ENCODE measurements around the gene AKAP8L. TPM values are rescaled to one million over a fixed set of nuclear protein-coding genes. Genes with fewer than 3 reads are reported as not detected.

The AKAP8L gene
- total RNA-seq, 1 experiment from 2014 or later = 231 TPM

DNA sequence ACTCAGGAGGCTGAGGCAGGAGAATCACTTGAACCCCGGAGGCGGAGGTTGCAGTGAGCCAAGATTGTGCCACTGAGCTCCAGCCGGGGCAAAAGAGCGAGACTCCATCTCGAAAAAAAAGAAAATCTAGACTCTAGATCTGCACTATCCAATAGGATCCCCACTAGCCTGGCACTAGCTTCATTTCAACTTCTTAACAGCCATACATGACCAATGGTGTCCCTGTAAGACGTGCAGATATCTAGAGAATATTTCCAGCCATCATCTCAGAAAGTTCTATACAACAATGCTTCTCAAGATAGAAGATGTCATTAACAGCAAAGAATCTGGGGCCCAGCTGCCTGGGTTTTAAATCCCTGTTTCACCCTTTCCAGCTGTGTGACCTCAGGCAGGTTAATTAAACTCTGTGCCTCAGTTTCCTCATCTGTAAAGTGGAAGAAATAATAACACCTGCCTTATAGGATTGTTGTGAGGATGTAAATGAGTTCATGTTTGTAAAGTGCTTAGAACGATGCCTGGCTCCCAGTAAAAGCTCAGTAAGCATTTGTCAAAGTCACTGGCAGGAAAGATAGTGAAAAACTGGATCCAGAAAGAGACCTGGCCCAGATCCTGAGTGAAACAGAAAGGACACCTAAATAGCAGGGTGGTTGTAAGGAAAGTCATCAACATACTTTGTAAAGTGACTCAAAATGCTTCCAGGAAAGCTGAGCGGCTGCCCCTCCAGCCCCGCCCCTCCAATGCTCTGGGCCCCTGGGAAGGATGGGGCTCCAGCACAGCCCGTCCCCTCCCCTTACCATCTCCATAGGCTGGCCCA, 17.4 kb upstream of the AKAP8L start:
- CTCF ChIA-PET = interaction anchor here (0.9 to 3.7 kb wide), 3 partner anchors 17 to 335 kb away, joined by 3 to 15 read pairs (median 12); partner anchors contain the start of gene AKAP8L
- POLR2A ChIA-PET = no interaction called here
- DNase-seq (ENCODE audit: low spot score) = no peak
- peaks cover 14% of the 10 kb centered on the region for H3K4me1 Mint-ChIP-seq
- TF ChIP-seq ZNF396 (CRISPR knock-in tag; IDR thresholded peaks at IDR 0.05; ENCODE audit: borderline replicate concordance) (no peak), RORB (CRISPR knock-in tag; IDR thresholded peaks at IDR 0.05) (no peak), IRF2 (CRISPR knock-in tag; IDR thresholded peaks at IDR 0.05; ENCODE audit: borderline replicate concordance, low read depth) (no peak), NR2C2 (CRISPR knock-in tag; IDR thresholded peaks at IDR 0.05) (no peak), ZNF317 (CRISPR knock-in tag; IDR thresholded peaks at IDR 0.05; ENCODE audit: borderline replicate concordance, low read depth) (no peak), NFATC4 (CRISPR knock-in tag; IDR thresholded peaks at IDR 0.05) (no peak), ZNF121 (CRISPR knock-in tag; IDR thresholded peaks at IDR 0.05) (no peak)
- TF ChIP-seq, protein P1, sequence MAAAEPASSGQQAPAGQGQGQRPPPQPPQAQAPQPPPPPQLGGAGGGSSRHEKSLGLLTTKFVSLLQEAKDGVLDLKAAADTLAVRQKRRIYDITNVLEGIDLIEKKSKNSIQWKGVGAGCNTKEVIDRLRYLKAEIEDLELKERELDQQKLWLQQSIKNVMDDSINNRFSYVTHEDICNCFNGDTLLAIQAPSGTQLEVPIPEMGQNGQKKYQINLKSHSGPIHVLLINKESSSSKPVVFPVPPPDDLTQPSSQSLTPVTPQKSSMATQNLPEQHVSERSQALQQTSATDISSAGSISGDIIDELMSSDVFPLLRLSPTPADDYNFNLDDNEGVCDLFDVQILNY (CRISPR knock-in tag; IDR thresholded peaks at IDR 0.05) = no peak
- TF ChIP-seq, protein P2, sequence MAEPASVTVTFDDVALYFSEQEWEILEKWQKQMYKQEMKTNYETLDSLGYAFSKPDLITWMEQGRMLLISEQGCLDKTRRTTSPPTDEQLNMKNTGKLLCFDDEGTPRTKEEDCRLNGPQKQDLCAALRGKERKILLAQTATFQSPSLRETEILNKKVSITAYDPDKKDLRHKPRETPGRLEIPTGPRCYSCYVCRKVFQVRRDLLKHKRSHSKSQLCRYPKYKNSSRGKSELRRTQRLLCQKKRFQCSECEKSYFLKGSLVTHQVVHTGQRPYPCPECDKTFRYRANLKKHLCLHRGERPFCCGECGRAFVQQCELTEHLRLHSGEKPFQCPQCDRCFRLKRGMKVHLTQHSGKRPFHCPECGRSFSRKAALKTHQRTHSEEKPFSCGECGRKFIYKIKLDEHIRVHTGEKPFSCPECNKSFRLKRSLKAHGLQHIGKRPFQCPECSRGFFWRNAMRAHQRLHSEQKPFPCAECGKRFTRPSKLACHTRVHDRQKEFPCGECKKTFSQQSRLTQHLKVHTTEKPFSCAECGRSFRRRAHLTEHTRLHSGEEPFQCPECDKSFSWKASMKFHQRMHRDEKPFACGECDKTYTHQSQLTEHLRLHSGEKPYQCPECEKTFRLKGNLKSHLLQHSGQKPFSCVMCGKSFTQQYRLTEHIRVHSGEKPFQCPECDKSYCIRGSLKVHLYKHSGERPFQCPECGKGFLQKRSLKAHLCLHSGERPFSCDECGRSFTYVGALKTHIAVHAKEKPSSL (CRISPR knock-in tag; conservative IDR thresholded peaks at IDR 0.05) = no peak
- TF ChIP-seq, protein P3, sequence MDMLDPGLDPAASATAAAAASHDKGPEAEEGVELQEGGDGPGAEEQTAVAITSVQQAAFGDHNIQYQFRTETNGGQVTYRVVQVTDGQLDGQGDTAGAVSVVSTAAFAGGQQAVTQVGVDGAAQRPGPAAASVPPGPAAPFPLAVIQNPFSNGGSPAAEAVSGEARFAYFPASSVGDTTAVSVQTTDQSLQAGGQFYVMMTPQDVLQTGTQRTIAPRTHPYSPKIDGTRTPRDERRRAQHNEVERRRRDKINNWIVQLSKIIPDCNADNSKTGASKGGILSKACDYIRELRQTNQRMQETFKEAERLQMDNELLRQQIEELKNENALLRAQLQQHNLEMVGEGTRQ (CRISPR knock-in tag; IDR thresholded peaks at IDR 0.05) = no peak
- TF ChIP-seq, protein P4, sequence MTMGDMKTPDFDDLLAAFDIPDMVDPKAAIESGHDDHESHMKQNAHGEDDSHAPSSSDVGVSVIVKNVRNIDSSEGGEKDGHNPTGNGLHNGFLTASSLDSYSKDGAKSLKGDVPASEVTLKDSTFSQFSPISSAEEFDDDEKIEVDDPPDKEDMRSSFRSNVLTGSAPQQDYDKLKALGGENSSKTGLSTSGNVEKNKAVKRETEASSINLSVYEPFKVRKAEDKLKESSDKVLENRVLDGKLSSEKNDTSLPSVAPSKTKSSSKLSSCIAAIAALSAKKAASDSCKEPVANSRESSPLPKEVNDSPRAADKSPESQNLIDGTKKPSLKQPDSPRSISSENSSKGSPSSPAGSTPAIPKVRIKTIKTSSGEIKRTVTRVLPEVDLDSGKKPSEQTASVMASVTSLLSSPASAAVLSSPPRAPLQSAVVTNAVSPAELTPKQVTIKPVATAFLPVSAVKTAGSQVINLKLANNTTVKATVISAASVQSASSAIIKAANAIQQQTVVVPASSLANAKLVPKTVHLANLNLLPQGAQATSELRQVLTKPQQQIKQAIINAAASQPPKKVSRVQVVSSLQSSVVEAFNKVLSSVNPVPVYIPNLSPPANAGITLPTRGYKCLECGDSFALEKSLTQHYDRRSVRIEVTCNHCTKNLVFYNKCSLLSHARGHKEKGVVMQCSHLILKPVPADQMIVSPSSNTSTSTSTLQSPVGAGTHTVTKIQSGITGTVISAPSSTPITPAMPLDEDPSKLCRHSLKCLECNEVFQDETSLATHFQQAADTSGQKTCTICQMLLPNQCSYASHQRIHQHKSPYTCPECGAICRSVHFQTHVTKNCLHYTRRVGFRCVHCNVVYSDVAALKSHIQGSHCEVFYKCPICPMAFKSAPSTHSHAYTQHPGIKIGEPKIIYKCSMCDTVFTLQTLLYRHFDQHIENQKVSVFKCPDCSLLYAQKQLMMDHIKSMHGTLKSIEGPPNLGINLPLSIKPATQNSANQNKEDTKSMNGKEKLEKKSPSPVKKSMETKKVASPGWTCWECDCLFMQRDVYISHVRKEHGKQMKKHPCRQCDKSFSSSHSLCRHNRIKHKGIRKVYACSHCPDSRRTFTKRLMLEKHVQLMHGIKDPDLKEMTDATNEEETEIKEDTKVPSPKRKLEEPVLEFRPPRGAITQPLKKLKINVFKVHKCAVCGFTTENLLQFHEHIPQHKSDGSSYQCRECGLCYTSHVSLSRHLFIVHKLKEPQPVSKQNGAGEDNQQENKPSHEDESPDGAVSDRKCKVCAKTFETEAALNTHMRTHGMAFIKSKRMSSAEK (CRISPR knock-in tag; IDR thresholded peaks at IDR 0.05; ENCODE audit: borderline replicate concordance) = no peak
- H3K9me3 Mint-ChIP-seq = no peaks in the 10 kb centered on the region
- no peaks in the 10 kb centered on the region; the same call in 1 of the 2 replicates for H3K27me3 Mint-ChIP-seq (ENCODE audit: low read depth)
- H3K4me3 Mint-ChIP-seq = no peak overlapping the region
- no peaks in the 10 kb centered on the region for H3K36me3 Mint-ChIP-seq
- peak overlapping the region; percentile 49; the same call in 1 of the 2 replicates for H3K27ac Mint-ChIP-seq
- ATAC-seq = no peak

DNA sequence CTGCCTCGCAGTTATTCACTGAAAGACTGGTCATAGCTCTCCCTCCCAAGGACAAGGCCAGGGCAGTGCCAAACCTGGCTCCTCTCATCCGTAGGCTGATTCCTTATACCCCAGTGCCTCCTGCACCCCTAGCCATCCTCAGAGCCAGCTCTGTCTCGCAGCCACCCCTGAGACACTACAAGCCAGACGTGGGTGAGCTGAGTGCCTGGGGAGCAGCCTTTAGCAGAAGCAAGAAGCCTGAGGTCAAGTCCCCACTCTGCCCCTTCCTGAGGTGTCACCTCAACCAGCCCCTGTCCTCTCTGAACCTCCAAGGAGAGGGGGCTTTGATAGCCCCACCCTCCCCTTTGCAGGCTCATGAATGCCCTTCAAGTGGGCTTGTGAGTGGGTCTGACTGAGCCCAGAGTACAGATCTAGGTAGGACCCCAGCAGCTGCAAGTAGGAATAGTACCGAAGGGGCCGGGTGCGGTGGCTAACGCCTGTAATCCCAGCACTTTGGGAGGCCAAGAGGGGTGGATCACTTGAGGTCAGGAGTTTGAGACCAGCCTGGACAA, 14.8 kb upstream of the AKAP8L start:
- no peak; the same call in 1 of the 2 replicates for ATAC-seq
- CTCF ChIA-PET = interaction anchor here (1.0 to 1.9 kb wide), 6 partner anchors 14 to 313 kb away, joined by 5 to 22 read pairs (median 8); partner anchors contain the start of gene AKAP8L
- Mint-ChIP-seq H3K27ac (peak overlapping the region; percentile 97), H3K36me3 (no peaks in the 10 kb centered on the region), H3K4me3 (peak overlapping the region; percentile 98), H3K27me3 (ENCODE audit: low read depth) (no peaks in the 10 kb centered on the region; the same call in 1 of the 2 replicates), H3K4me1 (peaks cover 19% of the 10 kb centered on the region), H3K9me3 (no peaks in the 10 kb centered on the region)
- POLR2A ChIA-PET = interaction anchor here (0.6 to 2.4 kb wide), 3 partner anchors 15 to 266 kb away, joined by 4 to 22 read pairs (median 9); partner anchors contain the start of gene AKAP8L
- no peak for DNase-seq (ENCODE audit: low spot score)
- TF ChIP-seq TEAD4 (CRISPR knock-in tag; IDR thresholded peaks at IDR 0.05) = no peak
